HG02973 (cell line): ENCODE data around the gene NAGLU.

ENCODE experiments used
- ATAC-seq: cut with Tn5 transposase; IDR thresholded peaks from one replicate; pipeline ENCODE4 v1.9.1; 2021; ENCODE audit warnings: moderate library complexity; ENCODE audit not compliant: unreplicated experiment

Gene NAGLU

DNA sequence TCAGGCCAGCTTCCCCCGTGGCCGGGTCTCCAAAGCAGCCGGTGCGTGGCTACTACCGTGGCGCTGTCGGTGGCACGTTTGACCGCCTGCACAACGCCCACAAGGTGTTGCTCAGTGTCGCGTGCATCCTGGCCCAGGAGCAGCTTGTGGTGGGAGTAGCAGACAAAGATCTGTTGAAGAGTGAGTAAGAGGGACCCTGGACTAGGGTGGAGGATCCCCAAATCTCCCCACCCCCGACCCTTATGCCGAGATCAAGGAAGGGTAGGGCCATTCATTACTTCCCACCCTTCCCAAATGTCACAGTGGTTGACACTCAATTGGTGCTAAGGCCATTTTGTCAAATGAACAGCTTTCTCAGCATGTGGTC, 27.1 kb downstream of the NAGLU start:
- no peak for ATAC-seq

DNA sequence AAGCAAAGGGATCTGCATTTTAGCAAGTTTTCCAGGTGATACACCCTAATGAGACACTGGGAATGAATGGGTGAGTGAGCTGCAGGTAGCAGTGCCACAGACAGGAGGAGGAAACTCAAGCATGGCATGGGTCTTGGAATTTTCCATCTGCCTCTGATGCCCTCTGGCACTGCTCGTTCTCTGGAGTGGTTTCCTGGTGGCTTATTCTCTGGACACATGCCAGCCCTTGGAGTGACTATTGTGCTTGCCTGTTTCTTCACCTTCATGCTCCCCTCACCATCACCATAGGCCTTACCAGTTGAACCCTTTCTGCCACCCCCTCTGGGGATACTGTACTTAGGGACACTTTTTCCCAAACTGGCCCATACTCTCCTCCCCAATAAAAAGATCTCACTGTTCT, 27.5 kb downstream of the NAGLU start:
- no peak for ATAC-seq

DNA sequence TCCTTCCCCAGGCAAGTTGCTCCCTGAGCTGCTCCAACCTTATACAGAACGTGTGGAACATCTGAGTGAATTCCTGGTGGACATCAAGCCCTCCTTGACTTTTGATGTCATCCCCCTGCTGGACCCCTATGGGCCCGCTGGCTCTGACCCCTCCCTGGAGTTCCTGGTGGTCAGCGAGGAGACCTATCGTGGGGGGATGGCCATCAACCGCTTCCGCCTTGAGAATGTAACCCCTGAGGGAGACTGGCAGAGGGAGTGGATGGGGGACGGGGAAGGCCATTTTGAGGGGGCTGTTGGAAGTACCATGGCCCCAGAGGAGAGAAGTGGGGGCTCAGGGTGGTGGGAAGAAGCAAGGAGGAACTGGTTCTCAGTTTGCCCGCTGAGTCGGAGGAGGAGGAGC, 27.9 kb downstream of the NAGLU start:
- no peak for ATAC-seq

DNA sequence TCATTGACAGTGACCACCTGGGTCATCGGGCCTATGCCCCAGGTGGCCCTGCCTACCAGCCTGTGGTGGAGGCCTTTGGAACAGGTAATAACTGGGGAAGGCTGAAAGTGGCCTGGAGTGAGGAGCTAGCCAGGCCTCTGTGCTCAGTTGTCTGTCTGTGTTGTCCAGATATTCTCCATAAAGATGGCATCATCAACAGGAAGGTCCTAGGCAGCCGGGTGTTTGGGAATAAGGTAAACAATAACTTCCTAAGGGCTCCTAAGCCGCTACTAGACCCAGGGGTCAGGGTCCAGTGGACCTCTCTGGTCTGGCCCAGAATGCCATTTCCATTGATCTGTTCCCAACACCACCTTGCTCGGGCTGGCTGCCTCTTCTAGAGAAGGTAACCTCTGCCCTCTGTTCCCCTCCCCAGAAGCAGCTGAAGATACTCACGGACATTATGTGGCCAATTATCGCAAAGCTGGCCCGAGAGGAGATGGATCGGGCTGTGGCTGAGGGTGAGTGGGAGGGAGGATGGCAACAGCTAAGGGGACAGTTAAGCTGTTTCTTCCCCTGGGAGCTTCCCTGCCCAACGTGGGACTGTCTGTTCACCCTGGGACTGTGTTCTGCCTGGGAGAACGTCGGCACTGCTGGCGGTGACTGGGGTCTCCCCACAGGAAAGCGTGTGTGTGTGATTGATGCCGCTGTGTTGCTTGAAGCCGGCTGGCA, 28.9 kb downstream of the NAGLU start:
- no peak for ATAC-seq

DNA sequence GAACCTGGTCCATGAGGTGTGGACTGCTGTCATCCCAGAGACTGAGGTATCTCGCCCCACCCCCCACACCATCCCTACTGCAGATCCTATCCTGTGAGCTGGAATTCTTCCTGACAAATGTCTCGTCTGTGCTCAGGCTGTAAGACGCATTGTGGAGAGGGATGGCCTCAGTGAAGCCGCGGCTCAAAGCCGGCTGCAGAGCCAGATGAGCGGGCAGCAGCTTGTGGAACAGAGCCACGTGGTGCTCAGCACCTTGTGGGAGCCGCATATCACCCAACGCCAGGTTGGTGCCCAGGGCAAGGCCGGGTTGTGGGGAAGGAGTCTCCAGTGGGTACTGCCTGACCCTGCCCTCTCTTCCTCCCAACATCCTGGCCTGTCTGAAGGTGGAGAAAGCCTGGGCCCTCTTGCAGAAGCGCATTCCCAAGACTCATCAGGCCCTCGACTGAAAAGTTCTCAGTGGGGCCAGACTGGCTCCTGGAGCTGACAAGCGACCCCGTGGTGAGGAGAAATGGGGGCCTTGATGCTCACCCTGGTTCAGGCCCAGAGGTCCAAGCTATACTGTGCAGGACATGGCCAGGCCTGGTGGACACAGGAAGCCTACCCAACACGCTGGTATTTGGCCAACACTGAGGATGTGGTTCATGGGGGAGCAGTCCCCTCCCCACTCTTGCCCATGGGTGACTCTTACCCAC, 29.6 kb downstream of the NAGLU start:
- ATAC-seq = no peak

DNA sequence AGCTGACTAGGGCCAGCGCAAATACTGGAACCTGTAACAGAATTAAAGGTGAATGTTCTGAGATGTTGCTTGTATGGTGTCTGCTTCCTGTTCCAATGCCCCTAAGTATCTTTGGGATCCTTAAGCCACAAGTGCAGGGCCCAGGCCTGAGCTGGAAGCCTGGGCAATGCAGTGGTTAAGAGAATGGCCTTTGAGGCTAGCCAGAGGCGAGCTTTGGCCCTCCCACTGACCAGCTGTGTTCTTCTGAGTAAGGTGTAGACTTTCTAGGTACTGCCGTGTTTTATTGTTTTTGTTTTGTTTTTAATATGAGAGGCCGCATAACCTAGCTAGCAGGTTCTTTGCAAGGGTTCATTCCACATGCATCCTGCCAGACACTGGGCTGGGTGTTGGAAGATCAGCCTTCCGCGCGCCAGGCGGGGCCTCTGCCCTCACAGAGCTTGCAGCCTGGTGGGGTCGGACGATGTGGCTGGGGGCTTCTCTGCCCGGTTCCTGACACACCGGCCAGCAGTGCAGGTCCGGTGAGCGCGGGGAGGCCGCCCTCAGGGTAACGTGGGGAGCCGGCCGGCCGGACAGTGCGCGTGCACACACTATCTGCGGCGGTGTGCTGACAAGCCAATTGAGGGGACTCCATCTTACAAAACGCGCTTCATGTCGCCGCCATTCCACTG, 30.3 kb downstream of the NAGLU start:
- ATAC-seq = peak; percentile 15

DNA sequence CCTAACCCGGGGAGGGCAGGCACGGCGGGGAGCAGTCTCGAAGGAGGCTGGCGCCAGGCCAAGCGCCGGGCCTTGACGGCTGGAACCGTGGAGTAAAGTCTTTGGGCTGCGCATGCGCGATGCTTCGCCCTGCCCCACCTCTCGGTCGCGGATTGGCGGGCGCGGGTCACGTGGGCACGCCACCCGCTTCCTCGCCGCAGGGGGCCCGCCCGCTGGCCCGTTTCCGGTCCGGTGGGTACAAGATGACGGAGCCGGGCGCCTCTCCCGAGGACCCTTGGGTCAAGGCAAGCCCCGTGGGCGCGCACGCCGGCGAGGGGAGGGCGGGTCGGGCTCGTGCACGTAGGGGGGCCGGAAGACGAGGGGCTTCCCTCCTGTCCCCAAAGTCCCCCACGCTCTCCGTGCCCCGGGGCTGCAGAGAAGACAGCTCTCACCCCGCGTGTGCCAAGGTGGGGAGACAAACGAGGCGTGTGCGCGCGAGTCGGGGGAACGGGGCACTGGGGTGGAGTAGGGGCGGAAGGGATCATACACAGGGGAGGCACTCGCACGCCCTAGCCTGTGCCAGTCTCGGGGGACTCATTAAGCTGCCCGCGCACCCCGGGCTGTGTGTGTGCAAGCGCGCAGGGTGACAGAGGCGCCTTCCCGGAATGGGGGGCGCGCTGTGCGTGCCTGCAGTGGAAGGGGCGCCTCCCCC, 31.0 kb downstream of the NAGLU start, which contains the start of gene MLX:
TSS of gene MLX (plus strand) at position 218 of the 691 bp plus-strand sequence. CDS start at position 243, 25 bp downstream.
- ATAC-seq = peak; percentile 51

DNA sequence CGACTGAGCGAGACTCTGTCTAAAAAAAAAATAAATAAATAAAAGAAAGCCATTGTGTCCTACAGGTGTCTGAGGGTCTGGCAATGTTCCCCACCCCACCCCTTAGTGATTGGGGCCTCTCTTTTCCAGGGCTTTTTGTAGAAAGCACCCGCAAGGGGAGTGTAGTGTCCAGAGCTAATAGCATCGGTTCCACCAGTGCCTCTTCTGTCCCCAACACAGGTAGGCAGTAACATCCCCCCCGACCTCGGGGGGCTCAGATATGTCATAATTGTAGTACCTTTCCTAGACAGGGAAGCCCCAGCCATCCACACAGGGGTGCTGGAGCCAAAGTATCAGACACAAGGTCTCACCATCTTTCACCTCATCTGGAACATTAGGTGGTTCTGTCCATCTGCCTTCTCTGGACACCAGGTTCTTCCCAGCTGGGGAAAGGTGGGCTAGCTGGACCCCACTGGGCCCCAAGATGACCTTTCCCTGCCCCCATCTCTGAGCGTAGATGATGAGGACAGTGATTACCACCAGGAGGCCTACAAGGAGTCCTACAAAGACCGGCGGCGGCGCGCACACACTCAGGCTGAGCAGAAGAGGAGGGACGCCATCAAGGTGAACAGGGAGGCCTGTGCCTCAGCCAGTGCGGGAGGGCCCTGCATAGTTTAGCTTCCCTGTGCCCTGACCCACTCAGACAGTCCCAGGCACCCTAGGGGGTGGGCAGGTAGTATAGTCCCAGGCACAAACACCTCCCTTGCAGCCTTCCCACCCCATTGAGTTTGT, 32.5 kb downstream of the NAGLU start:
- no peak for ATAC-seq

DNA sequence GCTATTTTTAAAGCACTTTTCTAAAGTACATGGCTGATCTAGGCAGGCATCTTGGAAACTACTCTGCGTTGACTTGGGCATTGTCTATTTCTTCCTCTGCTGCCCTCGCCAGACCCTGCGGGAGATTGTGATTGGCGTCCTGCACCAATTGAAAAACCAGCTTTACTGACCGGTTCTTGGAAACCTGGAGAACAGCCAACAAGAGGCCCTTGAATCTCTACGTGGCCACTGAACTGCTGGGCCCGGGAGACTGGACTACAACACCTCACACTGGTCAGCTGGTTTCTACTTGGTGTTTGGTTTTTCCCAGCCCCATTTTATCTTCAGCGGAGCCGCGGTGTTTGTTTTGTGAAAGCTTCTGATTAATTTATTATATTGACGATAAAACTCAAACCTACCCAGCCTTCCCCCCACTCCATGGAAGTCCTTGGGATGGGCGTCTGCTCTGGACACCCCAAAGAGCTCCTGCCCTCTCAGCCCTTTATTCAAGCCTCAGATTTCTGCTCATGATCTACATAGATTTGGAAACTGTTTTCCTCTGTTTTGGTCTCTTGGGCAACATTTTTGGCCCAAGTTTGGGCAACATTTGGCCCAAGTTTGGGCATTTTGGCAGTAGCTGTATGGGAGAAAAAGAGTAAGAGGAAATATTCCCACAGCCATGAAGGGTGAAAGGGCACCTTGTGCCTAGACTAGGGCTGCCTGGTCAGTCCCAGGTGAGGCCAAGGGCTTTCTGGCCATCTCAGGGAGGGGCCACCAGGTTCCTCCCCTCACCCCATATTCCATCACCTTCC, 35.6 kb downstream of the NAGLU start:
- no peak for ATAC-seq

DNA sequence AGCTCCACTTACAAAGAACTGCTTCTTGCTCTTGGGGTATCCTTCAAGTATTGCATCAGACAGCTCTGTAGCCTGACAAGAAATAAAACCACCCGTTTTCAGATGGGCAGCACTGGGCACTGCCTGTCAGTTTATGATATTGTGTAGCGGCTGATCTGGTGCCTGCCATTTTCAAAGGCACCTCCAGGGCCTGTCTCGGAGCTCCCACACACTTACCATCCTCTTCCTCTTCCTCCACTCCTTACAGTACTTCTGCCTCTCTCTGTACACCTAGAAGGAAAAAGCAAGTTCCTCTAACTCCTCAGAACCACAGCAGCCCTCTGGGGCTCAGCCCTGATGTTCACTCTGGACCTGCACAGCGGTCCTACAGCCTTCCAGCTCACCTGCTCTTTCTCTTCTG, 37.1 kb downstream of the NAGLU start:
- ATAC-seq = no peak

DNA sequence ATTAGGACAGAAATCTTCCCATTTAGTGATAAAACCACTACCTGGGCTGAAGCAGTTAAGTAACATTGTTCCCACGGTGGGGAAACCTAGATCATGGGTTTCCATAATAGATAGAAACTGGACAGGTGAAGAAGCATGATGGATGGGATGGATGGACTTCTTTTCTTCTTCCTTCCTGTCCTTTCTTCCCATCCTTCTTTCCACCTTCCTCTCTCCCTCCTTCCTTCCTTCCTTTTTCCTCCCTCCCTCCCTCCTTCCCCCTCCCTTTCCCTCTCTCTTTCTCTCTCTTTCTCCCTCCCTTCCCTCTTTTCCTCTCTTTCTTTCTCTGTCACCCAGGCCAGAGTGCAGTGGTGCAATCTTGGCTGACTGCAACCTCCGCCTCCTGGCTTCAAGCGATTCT, 38.4 kb downstream of the NAGLU start:
- ATAC-seq = no peak

DNA sequence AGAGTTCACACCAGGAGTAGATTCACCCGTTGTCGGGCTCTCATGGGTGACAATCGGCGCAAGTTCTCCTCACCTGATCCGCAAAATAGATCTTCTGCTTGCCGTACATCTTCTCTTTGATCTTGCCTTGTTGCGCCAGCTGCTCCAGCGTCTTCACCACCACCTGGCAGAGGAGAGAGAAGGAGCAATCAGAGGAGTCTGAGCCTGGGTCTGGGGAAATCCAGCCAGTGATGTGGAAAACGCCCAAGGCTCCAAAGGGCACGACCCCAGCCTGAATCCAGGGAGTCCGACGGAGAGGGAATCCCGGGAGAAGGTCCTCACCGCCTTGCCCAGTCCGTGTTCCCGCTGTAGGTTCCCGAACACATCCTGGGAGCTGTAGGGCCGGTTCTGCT, 41.1 kb downstream of the NAGLU start:
- no peak for ATAC-seq

DNA sequence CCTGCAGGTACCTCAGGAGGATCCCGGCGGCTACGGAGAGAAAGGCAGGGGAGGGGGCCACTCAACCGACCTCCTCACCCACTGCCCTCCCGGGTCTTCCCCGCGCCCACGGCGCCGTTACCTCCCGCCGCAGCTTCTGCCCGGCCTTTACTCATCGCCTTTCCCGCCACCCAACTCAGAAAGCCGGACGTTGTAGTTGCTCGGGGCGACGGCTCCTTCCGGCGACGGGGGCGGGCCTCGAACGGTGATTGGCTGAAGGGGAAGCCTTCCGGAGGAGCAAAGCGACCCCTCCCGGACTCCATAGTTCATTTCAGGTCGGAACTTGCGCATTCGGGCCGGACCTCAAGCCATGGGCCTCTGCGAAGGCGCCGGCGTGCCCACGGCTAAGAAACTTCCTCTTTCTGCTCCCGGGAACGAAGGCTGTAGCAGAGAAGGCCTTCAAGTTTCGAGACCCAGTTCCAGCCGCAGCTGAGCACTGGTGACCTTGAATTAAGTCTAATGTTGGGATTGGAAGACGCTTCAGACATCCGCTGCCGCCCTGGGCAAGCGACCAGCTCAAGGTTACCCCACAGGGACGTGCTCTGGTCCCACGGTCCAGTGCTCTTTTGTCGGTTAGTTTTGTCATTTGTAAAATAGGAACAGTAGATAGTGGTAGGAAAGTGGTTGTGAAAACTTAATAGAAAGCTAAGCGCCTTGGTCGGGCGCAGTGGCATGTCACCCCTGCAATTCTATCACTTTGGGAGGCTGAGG, 41.7 kb downstream of the NAGLU start, which contains the start of gene PSMC3IP:
TSS of gene PSMC3IP (minus strand) at position 198 of the 750 bp plus-strand sequence. CDS start at position 155, 43 bp downstream.
- peak; percentile 65 for ATAC-seq

DNA sequence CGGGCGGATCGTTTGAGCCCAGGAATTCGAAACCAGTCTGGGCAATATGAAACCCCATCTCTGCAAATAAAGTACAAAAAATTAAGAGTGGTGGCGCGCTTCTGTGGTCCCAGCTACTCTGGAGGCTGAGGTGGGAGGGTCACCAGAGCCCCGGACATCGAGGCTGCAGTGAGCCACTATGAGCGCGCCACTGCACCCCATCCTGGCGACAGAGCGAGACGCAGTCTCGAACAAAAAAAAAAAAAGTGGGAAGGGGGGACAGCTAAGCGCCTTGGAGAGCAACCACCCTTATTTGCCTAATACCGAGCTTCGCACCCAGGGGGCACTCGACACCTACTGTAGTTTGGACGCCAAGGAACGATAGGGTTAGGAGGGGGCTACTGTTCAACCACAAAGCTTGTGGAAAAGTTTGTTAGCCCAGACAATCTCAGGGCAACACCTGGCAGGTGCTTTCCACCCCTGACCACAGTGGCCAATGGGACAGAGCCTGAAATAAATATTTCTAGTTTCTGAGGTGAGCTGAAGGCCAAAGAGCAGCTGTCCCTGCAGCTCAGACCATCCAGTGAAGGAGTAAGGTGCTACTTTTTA, 42.3 kb downstream of the NAGLU start:
- peak; percentile 37 for ATAC-seq

DNA sequence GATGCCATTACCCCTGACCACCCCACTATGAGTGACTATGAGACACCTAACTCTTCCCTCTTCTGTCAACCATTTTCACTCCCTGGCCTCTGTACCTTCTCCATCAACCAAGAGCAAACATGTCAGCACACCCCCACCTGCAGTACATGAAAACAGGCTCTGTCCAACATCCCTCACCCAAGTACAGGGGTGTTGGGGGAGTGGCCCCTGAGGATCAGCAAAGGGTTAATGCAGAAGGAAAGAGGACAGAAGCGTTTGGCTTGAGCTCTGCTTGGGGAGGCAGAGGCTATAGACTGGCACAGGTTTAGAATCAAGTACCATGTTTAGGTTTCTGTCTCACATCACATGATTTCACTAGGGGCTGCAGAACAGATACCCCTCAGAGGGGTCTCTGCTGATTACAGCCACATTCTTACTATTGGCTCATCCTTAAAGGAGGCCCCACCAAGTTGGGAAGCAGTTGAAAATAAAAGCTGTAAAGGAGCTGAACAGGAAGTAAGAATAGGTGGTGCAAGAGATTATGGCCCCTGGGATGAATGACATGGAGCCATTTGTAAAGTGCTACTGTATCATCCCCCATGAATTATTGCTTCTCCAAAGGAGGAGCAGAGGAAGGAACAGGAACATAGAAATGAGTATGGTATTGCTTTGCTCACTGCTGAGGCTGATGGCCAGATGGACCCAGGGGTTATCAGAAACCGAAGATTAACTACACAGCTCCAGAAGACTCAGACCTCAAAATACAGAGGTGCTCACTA, 43.9 kb downstream of the NAGLU start:
- no peak for ATAC-seq

DNA sequence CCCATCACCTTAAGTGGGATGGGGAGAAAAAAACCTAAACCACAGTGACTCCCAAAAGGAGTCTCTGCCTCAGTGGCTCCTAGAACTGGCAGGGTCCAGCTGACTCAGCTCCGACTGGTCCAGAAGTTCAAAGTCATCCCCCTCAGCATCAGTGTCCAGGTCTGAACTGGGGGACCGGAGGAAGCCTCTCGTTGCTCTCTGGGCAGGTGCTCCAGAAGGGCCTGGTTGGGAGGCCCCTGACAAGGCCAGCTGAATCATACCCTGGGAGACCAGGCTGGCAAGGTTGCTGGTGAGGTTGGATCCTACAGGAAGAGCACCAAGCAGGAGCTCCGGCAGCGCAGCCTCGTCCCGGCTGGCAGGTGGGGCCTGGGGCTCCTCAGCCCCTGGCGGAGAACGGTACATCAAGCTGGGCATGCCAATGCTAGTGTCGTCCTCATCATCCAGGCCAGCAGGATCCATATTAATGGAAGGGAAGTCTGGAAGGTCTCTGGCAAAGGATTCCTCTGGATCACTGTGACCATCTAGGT, 45.8 kb downstream of the NAGLU start:
- ATAC-seq = no peak

DNA sequence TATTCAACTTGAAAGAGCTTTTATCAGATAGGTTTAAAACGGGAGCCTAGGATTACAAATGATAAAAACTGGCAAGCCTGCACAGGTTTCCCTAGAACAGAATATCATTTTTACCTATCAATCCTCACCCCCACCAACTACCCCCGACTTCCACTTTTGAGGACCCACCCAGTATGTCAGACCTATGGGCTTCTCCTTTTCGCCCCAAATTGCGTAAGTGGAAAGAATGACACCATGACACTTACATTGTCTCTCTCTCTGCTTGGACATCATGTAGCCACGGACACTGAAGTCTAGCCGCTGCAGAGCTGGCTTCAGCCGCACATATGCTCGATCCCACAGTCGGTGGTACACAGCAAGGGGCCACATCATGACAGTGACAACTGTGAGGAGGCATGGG, 48.8 kb downstream of the NAGLU start:
- no peak for ATAC-seq

DNA sequence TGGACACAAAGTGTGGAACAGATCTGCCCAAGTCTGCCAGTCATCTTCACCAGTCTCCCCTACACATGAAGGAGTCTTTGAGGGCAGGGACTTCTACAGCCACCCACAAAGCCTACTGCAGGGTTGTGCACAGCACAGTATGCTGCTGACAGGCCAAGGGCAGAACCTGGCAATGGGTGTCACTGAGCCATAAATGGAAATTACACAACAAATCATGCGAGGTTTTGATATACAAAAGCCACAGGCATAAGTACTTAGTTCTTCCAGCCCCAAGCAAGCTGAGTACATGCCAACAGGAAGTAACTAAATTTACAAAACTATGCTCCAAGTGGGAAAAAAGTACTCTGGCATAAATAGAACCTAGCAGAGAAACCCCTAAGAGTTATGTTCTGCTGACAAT, 49.3 kb downstream of the NAGLU start:
- no peak for ATAC-seq
